Measurements from ENCODE around the gene PTGER1.
A peak's percentile ranks its signal among the peaks of the same experiment; 100 is the strongest.

PTGER1 gene

GRCh38 chr19:14439014-14439413, 36.1 kb downstream of the PTGER1 start:
- no peak for DNase-seq

- DNase-seq, result no peak
Measured at GRCh38 chr19:14437578-14438140, 37.5 kb downstream of the PTGER1 start.

- DNase-seq, result no peak
Measured at GRCh38 chr19:14435320-14436050, 39.7 kb downstream of the PTGER1 start.

- DNase-seq, result peak; percentile 50
Measured at GRCh38 chr19:14434543-14435319, 40.4 kb downstream of the PTGER1 start.

GRCh38 chr19:14433554-14434501, 41.3 kb downstream of the PTGER1 start:
- peak; percentile 51 for DNase-seq

GRCh38 chr19:14432791-14433553, 42.2 kb downstream of the PTGER1 start, which contains the start of gene PKN1:
PKN1 (plus strand) TSS chr19:14433306; CDS start chr19:14433522, 216 bp downstream.
- DNase-seq, result peak; percentile 57

GRCh38 chr19:14430712-14431111, 44.4 kb downstream of the PTGER1 start:
- no peak for DNase-seq

- no peak for DNase-seq
Measured at GRCh38 chr19:14428882-14429416, 46.2 kb downstream of the PTGER1 start.

GRCh38 chr19:14427461-14427860, 47.7 kb downstream of the PTGER1 start:
- DNase-seq, result no peak

GRCh38 chr19:14425696-14426138, 49.4 kb downstream of the PTGER1 start:
- DNase-seq, result no peak

Data from activated naive CD4-positive, alpha-beta T cell treated with Interleukin-2 at 50 U/mL for 16 hours (primary cell).